CD4-positive, alpha-beta memory T cell (primary cell): ENCODE results near the gene RMRP. TPM values are rescaled to one million over a fixed set of nuclear protein-coding genes. Genes with fewer than 3 reads are reported as not detected.
"Not testable (repeated sequence)": the region's sequence is repeated elsewhere in the genome, so short reads cannot be mapped to it uniquely, and the experiment has no call there.

ENCODE experiments used
- CTCF ChIA-PET: fragments of 350-600 bp; sonication (Branson Sonifier 250); formaldehyde crosslinking; loops from one replicate; lab custom pipeline; 2021; ENCODE audit warnings: inconsistent platforms; ENCODE audit not compliant: partially characterized antibody; lab: Charles Lee
- POLR2A ChIA-PET: fragments of 350-600 bp; sonication (Branson Sonifier 250); formaldehyde crosslinking; loops from one replicate; lab custom pipeline; 2021; ENCODE audit not compliant: partially characterized antibody; lab: Charles Lee
- DNase-seq, 5 donors: peaks; one replicate each; pipeline versions ENCODE4 v3.0.0 to v3.0.0-alpha.2; 2020 to 2022; ENCODE audit warnings: mixed read lengths in 1 of 5
- H3K27ac ChIP-seq: one replicate; pipeline ENCODE4 v1.7.0; 2013; ENCODE audit warnings: low read depth, low read length
- H3K27me3 ChIP-seq: 2 replicates; pipeline ENCODE4 v1.7.0; 2013; ENCODE audit warnings: mild to moderate bottlenecking, low read length, moderate library complexity; ENCODE audit not compliant: insufficient read depth
- H3K36me3 ChIP-seq: 2 replicates; pipeline ENCODE4 v1.7.0; 2013; ENCODE audit warnings: mild to moderate bottlenecking, low read length, moderate library complexity; ENCODE audit not compliant: insufficient read depth
- H3K4me1 ChIP-seq: 2 replicates; pipeline ENCODE4 v1.7.0; 2013; ENCODE audit warnings: mild to moderate bottlenecking, low read length, moderate library complexity; ENCODE audit not compliant: insufficient read depth
- H3K4me3 ChIP-seq, 2 donors: one replicate each; pipeline ENCODE4 v1.7.0; 2013; ENCODE audit warnings: low read length in 2 of 2, mild to moderate bottlenecking in 1 of 2
- H3K9me3 ChIP-seq, 2 donors: one replicate each; pipeline ENCODE4 v1.7.0; 2013; ENCODE audit warnings: low read length in 2 of 2, control low read depth in 1 of 2; ENCODE audit not compliant: control insufficient read depth in 1 of 2
- H3K27ac Mint-ChIP-seq, 7 donors: one replicate each; pipeline ENCODE4 v1.8.0; 2020 to 2021; ENCODE audit warnings: mixed read lengths in 7 of 7, mild to moderate bottlenecking in 6 of 7, inconsistent platforms in 3 of 7, moderate library complexity in 3 of 7
- H3K27me3 Mint-ChIP-seq, 2 donors: one replicate each; pipeline ENCODE4 v1.8.0; 2020 to 2021; ENCODE audit warnings: mixed read lengths in 2 of 2
- H3K36me3 Mint-ChIP-seq, 2 donors: one replicate each; pipeline ENCODE4 v1.8.0; 2020 to 2021; ENCODE audit warnings: mixed read lengths in 2 of 2, inconsistent platforms in 1 of 2, mild to moderate bottlenecking in 1 of 2
- H3K4me1 Mint-ChIP-seq, 4 donors: one replicate each; pipeline ENCODE4 v1.8.0; 2020 to 2021; ENCODE audit warnings: mixed read lengths in 4 of 4, mild to moderate bottlenecking in 1 of 4
- H3K4me3 Mint-ChIP-seq, 8 donors: one replicate each; pipeline ENCODE4 v1.8.0; 2020 to 2021; ENCODE audit warnings: mixed read lengths in 8 of 8, mild to moderate bottlenecking in 7 of 8, moderate library complexity in 6 of 8, inconsistent platforms in 3 of 8
- H3K9me3 Mint-ChIP-seq, 8 donors: one replicate each; pipeline ENCODE4 v1.8.0; 2020 to 2021; ENCODE audit warnings: mixed read lengths in 8 of 8, mild to moderate bottlenecking in 5 of 8, inconsistent platforms in 3 of 8, moderate library complexity in 1 of 8
- intact Hi-C: fragments of 100-400 bp; cut with micrococcal nuclease; formaldehyde crosslinking; loops from one replicate; pipeline ENCODE4 v1.15.1; 2023
- polyA plus RNA-seq, 2 donors: library from polyadenylated mRNA; unstranded; fragments of 300-500 nt; fragmentation: Illumina TruSeq; gene quantifications; one replicate each; pipeline ENCODE4 v1.2.3, GENCODE V29; 2021
- total RNA-seq, 2 experiments: library from RNA; stranded (reverse); gene quantifications; one replicate each; pipeline ENCODE4 v1.2.3, GENCODE V29; 2021

RMRP gene
- total and polyA plus RNA-seq, 4 experiments from 2014 or later: 54.3 to 21,585 (median 18,678) TPM; not detected in 1

DNA sequence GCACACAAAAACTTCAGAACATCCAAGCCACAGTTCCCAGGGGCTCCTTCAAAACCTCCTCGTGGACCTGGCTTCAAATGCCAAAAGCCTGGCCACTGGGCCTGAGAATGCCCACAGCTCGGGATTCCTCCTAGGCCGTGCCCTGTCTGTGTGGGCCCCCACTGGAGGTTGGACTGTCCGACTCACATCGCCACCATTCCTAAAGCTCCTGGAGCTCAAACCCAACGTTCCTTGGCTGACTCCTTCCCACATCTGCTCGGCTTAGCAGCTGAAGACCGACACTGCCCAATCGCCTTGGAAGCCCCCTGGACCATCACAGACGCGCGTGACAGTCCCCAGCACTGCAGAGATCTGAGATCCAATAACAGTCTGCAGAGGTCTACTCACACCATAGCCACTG lies 14.8 kb downstream of the RMRP start:
- H3K4me3 Mint-ChIP-seq: no peak overlapping the region

DNA sequence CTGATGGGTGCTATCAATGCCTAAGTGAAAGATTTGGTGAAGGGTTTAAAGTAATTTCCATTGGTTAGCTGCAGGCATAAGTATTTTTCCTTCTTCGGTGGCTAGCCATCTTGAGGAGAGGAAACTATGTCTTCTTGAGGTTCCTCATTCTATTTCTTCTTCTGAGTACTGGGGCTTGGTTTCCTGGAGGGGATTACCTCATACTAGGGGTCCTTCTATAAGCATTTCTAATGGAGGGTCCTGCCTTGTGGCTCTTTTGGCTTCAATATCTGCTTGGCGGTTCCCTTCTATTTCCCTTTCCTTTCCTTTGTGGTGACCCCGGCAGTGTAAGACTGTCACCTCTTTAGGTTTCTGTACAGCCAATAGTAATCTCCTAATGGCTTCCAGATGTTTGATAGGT lies 16.3 kb downstream of the RMRP start:
- H3K9me3 Mint-ChIP-seq, H3K9me3 ChIP-seq, H3K27me3 ChIP-seq, H3K27ac ChIP-seq, intact Hi-C loops, H3K4me3 ChIP-seq, DNase-seq, H3K36me3 ChIP-seq, H3K4me3 Mint-ChIP-seq, H3K27me3 Mint-ChIP-seq: not testable (repeated sequence)
- H3K36me3 Mint-ChIP-seq: peaks cover 11 to 15% of the 10 kb centered on the region in 2 donors
- peaks cover 22 to 76% (median 47%) of the 10 kb centered on the region in 4 donors for H3K4me1 Mint-ChIP-seq
- H3K27ac Mint-ChIP-seq: peak overlapping the region in 2 of 7 donors; percentile 29 to 42
- POLR2A ChIA-PET: interaction anchor here (2.5 to 10.7 kb wide), 2 partner anchors 9 to 23 kb away, joined by 6 to 148 read pairs; partner anchors contain the start of genes CD72 and SIT1
- peaks cover 43% of the 10 kb centered on the region for H3K4me1 ChIP-seq
- CTCF ChIA-PET: interaction anchor here (1.6 to 2.3 kb wide), 2 partner anchors 30 to 35 kb away, joined by 3 to 7 read pairs; no protein-coding TSS in a partner anchor

More for the DNA sequence above, 14.8 kb downstream of the RMRP start:
- no peak overlapping the region for H3K27ac ChIP-seq
- Mint-ChIP-seq H3K9me3 (no peaks in the 10 kb centered on the region), H3K4me1 (peaks cover 23 to 76% (median 44%) of the 10 kb centered on the region in 4 donors), H3K27me3 (no peaks in the 10 kb centered on the region), H3K36me3 (peaks cover 15 to 18% of the 10 kb centered on the region in 2 donors), H3K27ac (peak overlapping the region in 3 of 7 donors; percentile 16 to 77 (median 29))
- no peaks in the 10 kb centered on the region for H3K27me3 ChIP-seq
- no peaks in the 10 kb centered on the region for H3K9me3 ChIP-seq
- no peak overlapping the region for H3K4me3 ChIP-seq
- H3K4me1 ChIP-seq: peaks cover 45% of the 10 kb centered on the region
- ChIA-PET POLR2A (interaction anchor here (10.6 to 10.7 kb wide), 2 partner anchors 18 to 25 kb away, joined by 148 to 420 read pairs; partner anchors contain the start of genes ARHGEF39, CCDC107, CD72 and RMRP), CTCF (interaction anchor here (10.7 kb wide), 1 partner anchor 20 kb away, joined by 260 read pairs; the partner anchor contains the start of genes ARHGEF39, CCDC107 and RMRP)
- intact Hi-C loops: no loop called here
- H3K36me3 ChIP-seq: no peaks in the 10 kb centered on the region
- no peak for DNase-seq

GRCh38 chr9:35640431-35640830 lies 17.4 kb downstream of the RMRP start:
- intact Hi-C loops, H3K9me3 Mint-ChIP-seq, H3K27me3 Mint-ChIP-seq, H3K27ac ChIP-seq, H3K36me3 ChIP-seq, H3K27me3 ChIP-seq, H3K9me3 ChIP-seq, DNase-seq, H3K4me3 ChIP-seq: not testable (repeated sequence)
- Mint-ChIP-seq H3K4me3 (peak overlapping the region in 2 of 8 donors; percentile 20 to 57), H3K36me3 (peaks cover 7 to 15% of the 10 kb centered on the region in 2 donors), H3K27ac (peak overlapping the region in 2 of 7 donors; percentile 18 to 35), H3K4me1 (peaks cover 23 to 76% (median 47%) of the 10 kb centered on the region in 4 donors)
- ChIA-PET CTCF (interaction anchor here (1.0 to 3.5 kb wide), 6 partner anchors 18 to 56 kb away, joined by 3 to 11 read pairs (median 4); partner anchors contain the start of genes ARHGEF39, CCDC107 and RMRP), POLR2A (interaction anchor here (2.5 kb wide), 1 partner anchor 10 kb away, joined by 6 read pairs; the partner anchor contains the start of gene SIT1)
- H3K4me1 ChIP-seq: peaks cover 44% of the 10 kb centered on the region

- intact Hi-C loops: no loop called here
- peaks cover 36% of the 10 kb centered on the region for H3K4me1 ChIP-seq
- no peak for DNase-seq
- POLR2A ChIA-PET: interaction anchor here (0.7 to 2.5 kb wide), 3 partner anchors 11 to 93 kb away, joined by 3 to 6 read pairs (median 5); partner anchors contain the start of genes CREB3, SIT1 and TLN1
- H3K27me3 ChIP-seq: no peaks in the 10 kb centered on the region
- H3K36me3 ChIP-seq: no peaks in the 10 kb centered on the region
- H3K4me1 Mint-ChIP-seq: peaks cover 25 to 77% (median 48%) of the 10 kb centered on the region in 4 donors
- H3K9me3 ChIP-seq: no peaks in the 10 kb centered on the region
- no peak overlapping the region for H3K27ac ChIP-seq
- peak overlapping the region in 5 of 7 donors; percentile 53 to 85 (median 75) for H3K27ac Mint-ChIP-seq
- H3K36me3 Mint-ChIP-seq: peaks cover 7 to 15% of the 10 kb centered on the region in 2 donors
- CTCF ChIA-PET: interaction anchor here (1.0 to 3.5 kb wide), 6 partner anchors 19 to 56 kb away, joined by 3 to 11 read pairs (median 4); partner anchors contain the start of genes ARHGEF39, CCDC107 and RMRP
- H3K4me3 ChIP-seq: no peak overlapping the region
- H3K9me3 Mint-ChIP-seq: no peaks in the 10 kb centered on the region
- H3K4me3 Mint-ChIP-seq: peak overlapping the region in 4 of 8 donors; percentile 6 to 72 (median 30)
- no peaks in the 10 kb centered on the region for H3K27me3 Mint-ChIP-seq
Observed at GRCh38 chr9:35639631-35640030, 18.2 kb downstream of the RMRP start.

DNA sequence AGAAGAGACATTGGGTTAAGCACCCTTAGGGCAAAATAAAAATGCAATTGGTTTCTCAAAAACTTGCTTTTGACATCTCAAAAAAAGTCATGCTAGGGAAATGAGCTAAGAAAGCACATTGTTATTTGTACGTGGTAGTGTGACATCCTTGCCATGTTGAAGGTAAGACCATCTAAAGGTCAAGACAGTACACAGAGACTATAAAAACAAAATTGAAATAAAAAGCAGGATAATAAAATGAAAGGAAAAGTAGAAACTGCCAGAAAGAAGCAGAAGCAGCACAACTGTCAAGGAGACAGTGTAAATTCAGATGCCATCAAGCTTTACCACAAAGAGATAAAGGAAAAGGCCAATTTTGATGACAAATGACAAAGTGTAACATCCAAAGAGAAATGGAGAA lies 18.6 kb downstream of the RMRP start:
- peak in 1 of 5 donors; percentile 24 for DNase-seq
- Mint-ChIP-seq H3K4me1 (peaks cover 22 to 75% (median 47%) of the 10 kb centered on the region in 4 donors), H3K27ac (peak overlapping the region in 6 of 7 donors; percentile 15 to 85 (median 72)), H3K4me3 (peak overlapping the region in 5 of 8 donors; percentile 28 to 72 (median 35)), H3K36me3 (peaks cover 5 to 15% of the 10 kb centered on the region in 2 donors)
- H3K27me3 Mint-ChIP-seq, H3K27ac ChIP-seq, H3K36me3 ChIP-seq, H3K9me3 ChIP-seq, H3K4me3 ChIP-seq, H3K9me3 Mint-ChIP-seq, intact Hi-C loops, H3K27me3 ChIP-seq: not testable (repeated sequence)
- POLR2A ChIA-PET: interaction anchor here (0.7 to 2.5 kb wide), 3 partner anchors 11 to 93 kb away, joined by 3 to 6 read pairs (median 5); partner anchors contain the start of genes CREB3, SIT1 and TLN1
- peaks cover 32% of the 10 kb centered on the region for H3K4me1 ChIP-seq
- CTCF ChIA-PET: interaction anchor here (0.7 to 3.5 kb wide), 4 partner anchors 19 to 58 kb away, joined by 3 to 11 read pairs (median 4); partner anchors contain the start of genes CCDC107 and RMRP

DNA sequence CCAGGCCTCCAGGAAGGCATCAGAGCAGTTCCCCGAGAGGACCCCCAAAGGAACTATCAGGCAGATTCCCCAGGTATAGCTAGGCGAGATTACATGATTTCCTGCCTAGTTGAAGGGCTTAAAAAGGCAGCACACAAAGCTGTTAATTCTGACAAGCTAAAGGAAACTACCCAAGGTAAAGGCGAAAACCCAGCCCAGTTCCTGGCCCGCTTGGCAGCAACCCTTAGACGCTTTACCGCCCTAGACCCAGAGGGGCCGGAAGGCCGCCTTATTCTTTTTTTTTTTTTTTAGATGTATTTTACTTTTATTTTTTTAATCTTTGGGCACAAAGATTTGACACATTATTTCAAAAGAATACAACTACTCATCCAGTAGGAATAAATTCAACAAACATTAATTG lies 19.1 kb downstream of the RMRP start:
- H3K27me3 Mint-ChIP-seq, H3K9me3 ChIP-seq, intact Hi-C loops, H3K9me3 Mint-ChIP-seq, H3K36me3 ChIP-seq, H3K27ac ChIP-seq, H3K27me3 ChIP-seq, H3K4me3 ChIP-seq: not testable (repeated sequence)
- Mint-ChIP-seq H3K4me1 (peaks cover 22 to 74% (median 47%) of the 10 kb centered on the region in 4 donors), H3K36me3 (peaks cover 5 to 15% of the 10 kb centered on the region in 2 donors), H3K27ac (peak overlapping the region in 6 of 7 donors; percentile 48 to 85 (median 64)), H3K4me3 (peak overlapping the region in 6 of 8 donors; percentile 46 to 76 (median 53))
- CTCF ChIA-PET: interaction anchor here (0.7 to 3.5 kb wide), 5 partner anchors 8 to 58 kb away, joined by 3 to 11 read pairs (median 5); partner anchors contain the start of genes CCDC107 and RMRP
- DNase-seq: peak; percentile 41 to 49 (median 46)
- H3K4me1 ChIP-seq: peaks cover 32% of the 10 kb centered on the region
- POLR2A ChIA-PET: interaction anchor here (0.7 to 2.5 kb wide), 3 partner anchors 12 to 94 kb away, joined by 3 to 6 read pairs (median 5); partner anchors contain the start of genes CREB3, SIT1 and TLN1
